SK-N-SH (cell line): Measurements from ENCODE around the gene EOLA1. TPM values are rescaled to one million over a fixed set of nuclear protein-coding genes. Genes with fewer than 3 reads are reported as not detected.

Experiments
- CTCF ChIA-PET: fragments of 300-600, 350-600 bp; formaldehyde crosslinking; extraction: SDS; loops from one replicate; lab custom pipeline; 2021; lab: Yijun Ruan, JAX
- POLR2A ChIA-PET: fragments of 350-600 bp; sonication (Branson Sonifier 250); formaldehyde crosslinking; extraction: SDS; loops from one replicate; lab custom pipeline; 2020; ENCODE audit warnings: antibody characterized with exemption, inconsistent platforms; lab: Yijun Ruan, JAX
- DNase-seq: peaks from one replicate; pipeline ENCODE4 v3.0.0; 2012
- H2AFZ ChIP-seq: fragments of 200-600 bp; sonication (generic); 2 replicates; pipeline ENCODE4 v1.8.1; 2016; ENCODE audit warnings: antibody characterized with exemption, mild to moderate bottlenecking, low read depth
- H3F3A ChIP-seq: fragments of 200-600 bp; sonication (generic); replicated peaks from 2 replicates; pipeline ENCODE3; 2016; ENCODE audit warnings: antibody characterized with exemption, mild to moderate bottlenecking; ENCODE audit not compliant: insufficient read depth
- H3K27ac ChIP-seq, 2 experiments: fragments of 200-500 bp in 1 of 2; fragments of 200-600 bp in 1 of 2; sonication (Bioruptor generic) in 1 of 2; sonication (generic), shearing (Covaris generic) in 1 of 2; 2 replicates each; pipeline versions ENCODE4 v1.5.1 to v1.6.1; 2014 to 2016; ENCODE audit warnings: low read depth in 2 of 2, inconsistent platforms in 1 of 2, low read length in 1 of 2, mild to moderate bottlenecking in 1 of 2, mixed read lengths in 1 of 2
- H3K27me3 ChIP-seq: fragments of 200-600 bp; sonication (generic), shearing (Covaris generic); 2 replicates; pipeline ENCODE4 v1.6.1; 2016; ENCODE audit warnings: mixed run types; ENCODE audit not compliant: insufficient read depth
- H3K36me3 ChIP-seq, 2 experiments: fragments of 200-500 bp in 1 of 2; fragments of 200-600 bp in 1 of 2; sonication (Bioruptor generic) in 1 of 2; sonication (generic) in 1 of 2; replicated peaks in 1 of 2; 2 replicates each; pipeline versions ENCODE3 to v1.5.1; 2014 to 2016; ENCODE audit warnings: low read length in 1 of 2, mild to moderate bottlenecking in 1 of 2; ENCODE audit not compliant: insufficient read depth in 2 of 2, control insufficient read depth in 1 of 2
- H3K4me1 ChIP-seq, 2 experiments: fragments of 200-500 bp in 1 of 2; fragments of 200-600 bp in 1 of 2; sonication (Bioruptor generic) in 1 of 2; sonication (generic), shearing (Covaris generic) in 1 of 2; 2 replicates each; pipeline versions ENCODE4 v1.5.1 to v1.6.1; 2014 to 2016; ENCODE audit warnings: low read depth in 1 of 2, low read length in 1 of 2, mixed run types in 1 of 2; ENCODE audit not compliant: insufficient read depth in 2 of 2, control insufficient read depth in 1 of 2
- H3K4me2 ChIP-seq: fragments of 200-600 bp; sonication (generic), shearing (Covaris generic); 2 replicates; pipeline ENCODE4 v1.6.1; 2017; ENCODE audit warnings: mixed run types
- H3K4me3 ChIP-seq, 2 experiments: fragments of 200-500 bp in 1 of 2; fragments of 200-600 bp in 1 of 2; sonication (Bioruptor generic) in 1 of 2; sonication (generic), shearing (Covaris generic) in 1 of 2; 2 replicates each; pipeline versions ENCODE4 v1.5.1 to v1.8.1; 2014 to 2016; ENCODE audit warnings: low read depth in 2 of 2, inconsistent platforms in 1 of 2, low read length in 1 of 2, mild to moderate bottlenecking in 1 of 2, mixed read lengths in 1 of 2, moderate library complexity in 1 of 2
- H3K79me2 ChIP-seq: fragments of 200-600 bp; sonication (generic); 2 replicates; pipeline ENCODE4 v1.8.1; 2017; ENCODE audit warnings: mild to moderate bottlenecking; ENCODE audit not compliant: insufficient read depth
- H3K9ac ChIP-seq: fragments of 200-600 bp; sonication (generic); 2 replicates; pipeline ENCODE4 v1.6.1; 2017; ENCODE audit warnings: mixed run types
- H3K9me2 ChIP-seq: fragments of 200-600 bp; sonication (generic); 2 replicates; pipeline ENCODE4 v1.6.1; 2017; ENCODE audit warnings: mixed run types
- H3K9me3 ChIP-seq: fragments of 200-600 bp; sonication (generic); 2 replicates; pipeline ENCODE4 v1.6.1; 2017; ENCODE audit warnings: mixed run types, mild to moderate bottlenecking, moderate library complexity
- H4K20me1 ChIP-seq: fragments of 200-600 bp; sonication (generic); 2 replicates; pipeline ENCODE4 v1.6.1; 2017; ENCODE audit warnings: mild to moderate bottlenecking, mixed run types; ENCODE audit not compliant: insufficient read depth
- CHD2 ChIP-seq: fragments of 150-350 bp; IDR thresholded peaks from 2 replicates; pipeline ENCODE4 v1.6.1; 2018; ENCODE audit warnings: low read length; ENCODE audit not compliant: partially characterized antibody
- ELF1 ChIP-seq: IDR thresholded peaks from 2 replicates; pipeline ENCODE4 v1.4.0; 2012
- EP300 ChIP-seq, 2 experiments: IDR thresholded peaks; 2 replicates each; pipeline versions ENCODE4 v1.4.0 to v1.6.1; 2012; ENCODE audit warnings: borderline replicate concordance in 1 of 2, low read depth in 1 of 2, low read length in 1 of 2
- FOSL2 ChIP-seq: IDR thresholded peaks from 2 replicates; pipeline ENCODE4 v1.4.0; 2012; ENCODE audit warnings: low read depth, mild to moderate bottlenecking, moderate library complexity, borderline replicate concordance
- FOXJ3 ChIP-seq: sonication (generic); formaldehyde crosslinking; IDR thresholded peaks from 2 replicates; pipeline ENCODE4 v1.5.1; 2020; ENCODE audit warnings: mild to moderate bottlenecking, missing genetic modification reagents
- FOXM1 ChIP-seq: IDR thresholded peaks from 2 replicates; pipeline ENCODE4 v1.4.0; 2012; ENCODE audit warnings: low read depth, mild to moderate bottlenecking
- GABPA ChIP-seq: IDR thresholded peaks from 2 replicates; pipeline ENCODE4 v1.4.0; 2012; ENCODE audit warnings: low read depth, mild to moderate bottlenecking
- GATA2 ChIP-seq: sonication (generic); formaldehyde crosslinking; IDR thresholded peaks from 2 replicates; pipeline ENCODE4 v1.5.0; 2020; ENCODE audit warnings: mild to moderate bottlenecking, missing genetic modification reagents
- JUND ChIP-seq: IDR thresholded peaks from 2 replicates; pipeline ENCODE4 v1.4.0; 2012
- MEF2A ChIP-seq: IDR thresholded peaks from 2 replicates; pipeline ENCODE4 v1.4.0; 2012; ENCODE audit warnings: low read depth, borderline replicate concordance
- MXI1 ChIP-seq: IDR thresholded peaks from 2 replicates; pipeline ENCODE4 v1.6.1; 2012; ENCODE audit warnings: mild to moderate bottlenecking, low read depth, low read length, improper control_type of control experiment
- POLR2AphosphoS5 ChIP-seq: IDR thresholded peaks from 2 replicates; pipeline ENCODE4 v1.6.1; 2012; ENCODE audit warnings: low read depth, low read length
- RAD21 ChIP-seq: IDR thresholded peaks from 2 replicates; pipeline ENCODE4 v1.6.1; 2012; ENCODE audit warnings: mild to moderate bottlenecking, low read length
- RCOR1 ChIP-seq: fragments of 150-350 bp; IDR thresholded peaks from 2 replicates; pipeline ENCODE4 v1.6.1; 2017; ENCODE audit warnings: antibody characterized with exemption, low read length
- RFX5 ChIP-seq: IDR thresholded peaks from 2 replicates; pipeline ENCODE4 v1.6.1; 2012; ENCODE audit warnings: mild to moderate bottlenecking, improper control_type of control experiment, low read length
- RXRA ChIP-seq: IDR thresholded peaks from 2 replicates; pipeline ENCODE4 v1.4.0; 2012; ENCODE audit warnings: low read depth, mild to moderate bottlenecking, borderline replicate concordance
- SMC3 ChIP-seq: IDR thresholded peaks from 2 replicates; pipeline ENCODE4 v1.6.1; 2012; ENCODE audit warnings: low read depth, low read length, improper control_type of control experiment
- TAF1 ChIP-seq: IDR thresholded peaks from 2 replicates; pipeline ENCODE4 v1.6.1; 2012; ENCODE audit warnings: low read depth, mild to moderate bottlenecking, low read length, moderate library complexity, borderline replicate concordance
- TCF12 ChIP-seq: IDR thresholded peaks from 2 replicates; pipeline ENCODE4 v1.4.0; 2012
- TEAD4 ChIP-seq: IDR thresholded peaks from 2 replicates; pipeline ENCODE4 v1.4.0; 2012; ENCODE audit warnings: mild to moderate bottlenecking, borderline replicate concordance; ENCODE audit not compliant: insufficient read depth
- YY1 ChIP-seq: IDR thresholded peaks from 2 replicates; pipeline ENCODE4 v1.4.0; 2012; ENCODE audit warnings: low read depth, mild to moderate bottlenecking
- WGBS: methylation state at CpG from one replicate; pipeline ENCODE4 v1.1.6; 2017; ENCODE audit warnings: low lambda C conversion rate; 5-methylcytosine and 5-hydroxymethylcytosine counted together
- polyA plus RNA-seq, 3 experiments: library from polyadenylated mRNA; depleted of rRNA; stranded (reverse); fragments of >200 nt; gene quantifications; 2 replicates each; pipeline ENCODE4 v1.2.3, GENCODE V29; 2012
- TF ChIP-seq, protein P1 (sequence below): fragments of 150-350 bp; IDR thresholded peaks from 2 replicates; pipeline ENCODE4 v1.6.1; 2017; ENCODE audit warnings: antibody characterized with exemption, low read length, low read depth, borderline replicate concordance

EOLA1 gene
- polyA plus RNA-seq, 1 of the 3 experiments (the other 2 are of a cell fraction): 16.3 TPM

DNA sequence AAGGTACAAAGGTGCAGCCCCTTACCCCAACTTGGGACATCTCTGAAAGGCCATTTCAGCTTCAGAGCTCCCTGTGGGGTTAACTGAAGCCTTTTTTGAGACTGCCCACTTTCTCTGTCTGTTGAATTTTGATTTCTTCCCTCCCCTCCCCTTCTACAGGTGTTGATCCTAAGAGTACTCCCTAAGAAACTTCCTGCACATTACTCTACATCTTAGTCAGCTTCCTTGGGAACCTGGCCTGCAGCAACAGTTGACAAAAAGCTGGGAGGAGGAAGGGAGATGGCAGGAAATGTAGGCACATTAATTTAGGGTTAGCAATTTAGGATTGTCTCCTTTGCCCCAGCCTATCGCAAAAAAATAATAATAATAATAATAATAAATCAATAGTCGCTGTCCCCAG, 34.5 kb upstream of the EOLA1 start:
- Histone ChIP-seq H3K9ac (no peak overlapping the region), H2AFZ (no peak overlapping the region), H4K20me1 (no peaks in the 10 kb centered on the region; the same call in 1 of the 2 replicates), H3K4me1 (peaks cover 0 to 10% of the 10 kb centered on the region in 2 experiments; a peak in 1 of 4 replicates), H3K9me3 (no peaks in the 10 kb centered on the region), H3K9me2 (no peaks in the 10 kb centered on the region), H3K4me3 (no peak overlapping the region), H3K27ac (no peak overlapping the region), H3K4me2 (no peak overlapping the region)
- DNase-seq: no peak
- POLR2A ChIA-PET: no interaction called here
- WGBS: 66% methylated on average over 2 of the region's 2 CpGs
- TF ChIP-seq TCF12 (no peak), FOXJ3 (CRISPR knock-in tag) (no peak), SMC3 (no peak), MEF2A (no peak), YY1 (no peak), RCOR1 (no peak), CHD2 (no peak), TEAD4 (no peak), ELF1 (no peak), POLR2AphosphoS5 (no peak), RXRA (no peak), FOXM1 (no peak)
- TF ChIP-seq, protein P1, sequence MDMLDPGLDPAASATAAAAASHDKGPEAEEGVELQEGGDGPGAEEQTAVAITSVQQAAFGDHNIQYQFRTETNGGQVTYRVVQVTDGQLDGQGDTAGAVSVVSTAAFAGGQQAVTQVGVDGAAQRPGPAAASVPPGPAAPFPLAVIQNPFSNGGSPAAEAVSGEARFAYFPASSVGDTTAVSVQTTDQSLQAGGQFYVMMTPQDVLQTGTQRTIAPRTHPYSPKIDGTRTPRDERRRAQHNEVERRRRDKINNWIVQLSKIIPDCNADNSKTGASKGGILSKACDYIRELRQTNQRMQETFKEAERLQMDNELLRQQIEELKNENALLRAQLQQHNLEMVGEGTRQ: no peak
- TF ChIP-seq, all 33 proteins: peak for 0
- CTCF ChIA-PET: interaction anchor here (1.0 kb wide), 1 partner anchor 34 kb away, joined by 3 read pairs; the partner anchor contains the start of gene EOLA1
- Histone ChIP-seq H3F3A (no peaks in the 10 kb centered on the region), H3K36me3 (peaks cover 5 to 11% of the 10 kb centered on the region in 2 experiments), H3K27me3 (0 out of 2 replicates have a peak, but pooled peaks cover 5% of the 10 kb centered on the region), H3K79me2 (peaks cover 24% of the 10 kb centered on the region)

DNA sequence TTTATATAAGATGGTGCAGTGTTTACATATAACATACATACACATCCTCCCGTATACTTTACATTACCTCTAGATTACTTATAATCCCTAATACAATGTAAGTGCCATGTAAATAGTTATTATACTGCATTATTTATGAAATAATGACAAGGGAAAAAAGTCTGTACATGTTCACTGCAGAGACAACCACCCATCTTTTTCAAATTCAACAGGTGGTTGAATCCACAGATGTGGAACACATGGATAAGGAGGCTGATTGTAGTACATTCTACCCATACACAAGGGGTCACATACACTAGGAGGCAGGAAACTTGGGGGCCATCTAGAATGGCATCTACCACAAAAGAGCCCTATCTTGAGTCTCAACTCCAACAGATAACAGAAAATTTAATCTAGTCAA, 32.3 kb upstream of the EOLA1 start:
- H4K20me1 ChIP-seq: no peaks in the 10 kb centered on the region
- 0 out of 2 replicates have a peak, but pooled peaks cover 5% of the 10 kb centered on the region for H3K27me3 ChIP-seq
- 41% methylated on average over 1 of the region's 1 CpG for WGBS
- H3K4me2 ChIP-seq: no peak overlapping the region
- peaks cover 8% of the 10 kb centered on the region for H3K79me2 ChIP-seq
- ChIA-PET CTCF (no interaction called here), POLR2A (no interaction called here)
- TF ChIP-seq FOSL2 (no peak), RAD21 (no peak), TAF1 (no peak), EP300 (IDR thresholded peaks at IDR 0.05; ENCODE audit: borderline replicate concordance in 1 of 2, low read depth in 1 of 2, low read length in 1 of 2) (no peak), RCOR1 (no peak), GABPA (no peak), SMC3 (no peak), GATA2 (no peak), RFX5 (no peak), JUND (no peak), MXI1 (no peak)
- H3K4me1 ChIP-seq: peaks cover 0 to 2% of the 10 kb centered on the region in 2 experiments; a peak in 1 of 4 replicates
- no peak overlapping the region for H3K27ac ChIP-seq
- no peak overlapping the region for H2AFZ ChIP-seq
- no peaks in the 10 kb centered on the region for H3K36me3 ChIP-seq
- no peaks in the 10 kb centered on the region for H3K9me3 ChIP-seq
- H3K9ac ChIP-seq: no peak overlapping the region
- no peaks in the 10 kb centered on the region for H3K9me2 ChIP-seq
- H3F3A ChIP-seq: no peaks in the 10 kb centered on the region
- no peak for DNase-seq
- H3K4me3 ChIP-seq: no peak overlapping the region
